Stimulated activated CD8-positive, alpha-beta memory T cell treated with anti-CD3 and anti-CD28 coated beads, Interleukin-4, amount 100 ng/mL, for 4 hours (primary cell): ENCODE data around the gene DOCK6.

Experiments
- DNase-seq, 2 donors: peaks; one replicate each; pipeline ENCODE4 v3.0.0-alpha.2; 2020; ENCODE audit warnings: low read depth in 2 of 2, low spot score in 1 of 2

Gene DOCK6

DNA sequence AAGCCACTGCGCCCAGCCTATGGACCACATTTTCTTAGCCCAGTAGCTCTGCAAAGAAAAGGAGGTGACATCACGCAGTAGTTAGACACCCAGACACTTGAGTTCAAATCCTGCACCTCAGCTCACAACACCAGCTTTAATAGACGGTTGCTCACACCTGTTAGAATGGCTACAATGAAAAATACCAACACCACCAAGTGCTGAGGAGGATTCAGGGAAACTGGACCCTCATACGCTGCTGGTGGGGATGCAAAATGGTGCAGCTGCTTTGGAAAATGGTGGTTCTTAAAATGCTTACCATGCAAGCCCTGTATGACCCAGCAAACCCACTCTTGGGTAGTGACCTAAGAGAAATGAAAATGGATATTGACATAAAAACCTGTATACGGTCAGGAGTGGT lies 11.7 kb upstream of the DOCK6 start:
- DNase-seq = no peak

DNA sequence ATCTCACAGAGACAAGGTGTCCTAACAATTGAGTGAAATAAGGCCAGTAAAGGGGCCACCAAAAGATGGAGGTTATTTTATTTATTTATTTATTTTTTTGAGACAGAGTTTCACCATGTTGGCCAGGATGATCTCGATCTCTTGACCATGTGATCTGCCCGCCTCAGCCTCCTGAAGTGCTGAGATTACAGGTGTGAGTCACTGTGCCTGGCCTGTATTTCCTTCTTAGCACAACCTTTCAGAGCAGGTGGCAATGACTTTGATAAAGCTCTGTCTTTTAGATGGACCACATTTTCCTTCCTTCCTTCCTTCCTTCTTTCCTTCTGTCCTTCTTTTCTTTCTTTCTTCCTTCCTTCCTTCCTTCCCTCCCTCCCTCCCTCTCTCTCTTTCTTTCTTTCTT lies 11.0 kb upstream of the DOCK6 start:
- no peak for DNase-seq

DNA sequence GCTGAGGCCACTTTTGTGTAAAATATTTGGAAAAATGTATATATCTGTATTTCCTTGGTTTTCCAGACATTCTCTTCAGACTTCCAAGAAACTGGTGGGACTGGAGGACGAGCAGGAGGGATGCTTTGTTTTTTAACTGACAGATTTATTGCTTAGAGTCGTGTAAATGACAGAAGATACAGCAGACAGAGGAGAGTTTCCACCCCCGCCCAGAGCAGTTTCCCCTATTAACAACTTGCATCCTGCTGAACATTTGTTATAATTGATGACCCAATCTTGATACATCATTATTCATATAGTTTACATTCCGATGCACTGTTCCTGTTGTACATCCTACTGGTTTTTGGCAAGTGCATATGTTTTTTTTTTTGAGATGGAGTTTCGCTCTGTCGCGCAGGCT lies 7.1 kb upstream of the DOCK6 start:
- DNase-seq = no peak

DNA sequence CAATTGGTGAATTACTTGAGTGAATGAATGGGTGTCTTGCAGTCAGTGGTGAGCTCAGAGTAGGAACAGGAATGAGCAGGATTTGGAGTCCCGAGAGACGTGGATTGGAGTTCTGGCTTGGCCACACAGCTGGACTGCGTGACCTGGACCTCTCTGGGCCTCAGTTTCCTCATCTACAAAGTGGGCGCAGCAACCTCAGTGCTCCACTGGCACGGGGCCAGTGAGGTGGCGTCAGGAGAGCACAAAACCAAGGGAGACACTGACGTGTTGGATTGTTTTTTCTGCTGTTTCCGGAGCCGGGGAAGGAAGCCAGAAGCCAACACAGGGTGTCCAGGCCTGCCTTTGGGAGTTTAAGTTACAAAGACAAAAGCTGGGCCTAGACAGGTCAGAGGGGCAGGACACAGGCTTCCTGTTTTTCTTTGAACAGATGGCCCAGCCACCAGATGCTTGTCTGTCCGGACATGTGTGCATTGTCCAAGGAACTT lies 6.5 kb upstream of the DOCK6 start:
- DNase-seq = no peak

DNA sequence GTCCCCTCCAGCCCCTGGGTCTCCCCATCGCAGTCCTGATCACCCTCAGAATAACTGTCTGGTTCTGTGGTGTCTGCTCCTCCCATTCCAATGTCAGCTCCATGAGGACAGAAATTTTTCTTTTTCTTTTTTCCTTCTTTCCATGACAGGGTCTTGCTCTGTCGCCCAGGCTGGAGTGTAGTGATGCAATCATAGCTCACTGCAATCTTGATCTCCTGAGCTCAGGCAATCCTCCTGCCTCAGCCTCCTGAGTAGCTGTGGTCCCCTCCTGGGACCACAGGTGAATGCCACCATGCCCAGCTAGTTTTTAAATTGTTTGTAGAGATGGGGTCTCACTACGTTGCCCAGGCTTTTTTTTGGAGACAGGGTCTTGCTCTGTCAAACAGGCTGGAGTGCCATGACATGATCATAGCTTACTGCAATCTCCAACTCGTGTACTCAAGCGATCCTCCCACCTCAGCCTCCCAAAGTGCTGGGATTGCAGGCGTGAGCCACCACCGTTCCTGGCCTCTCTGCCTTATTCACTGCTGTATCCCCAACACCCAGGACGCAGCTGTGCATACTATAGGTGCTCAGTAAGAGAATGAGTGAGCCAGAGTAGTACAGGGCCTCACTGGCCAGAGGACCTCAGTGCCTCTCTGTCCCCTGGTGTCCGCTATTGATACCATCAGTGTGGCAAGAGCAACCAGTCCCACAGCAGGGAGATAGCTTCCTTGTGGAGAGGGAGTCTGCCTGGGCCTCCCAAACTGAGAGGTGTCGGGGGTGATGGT lies 5.2 kb upstream of the DOCK6 start:
- no peak for DNase-seq

GRCh38 chr19:11265785-11266236 lies 3.5 kb upstream of the DOCK6 start:
- DNase-seq = no peak

DNA sequence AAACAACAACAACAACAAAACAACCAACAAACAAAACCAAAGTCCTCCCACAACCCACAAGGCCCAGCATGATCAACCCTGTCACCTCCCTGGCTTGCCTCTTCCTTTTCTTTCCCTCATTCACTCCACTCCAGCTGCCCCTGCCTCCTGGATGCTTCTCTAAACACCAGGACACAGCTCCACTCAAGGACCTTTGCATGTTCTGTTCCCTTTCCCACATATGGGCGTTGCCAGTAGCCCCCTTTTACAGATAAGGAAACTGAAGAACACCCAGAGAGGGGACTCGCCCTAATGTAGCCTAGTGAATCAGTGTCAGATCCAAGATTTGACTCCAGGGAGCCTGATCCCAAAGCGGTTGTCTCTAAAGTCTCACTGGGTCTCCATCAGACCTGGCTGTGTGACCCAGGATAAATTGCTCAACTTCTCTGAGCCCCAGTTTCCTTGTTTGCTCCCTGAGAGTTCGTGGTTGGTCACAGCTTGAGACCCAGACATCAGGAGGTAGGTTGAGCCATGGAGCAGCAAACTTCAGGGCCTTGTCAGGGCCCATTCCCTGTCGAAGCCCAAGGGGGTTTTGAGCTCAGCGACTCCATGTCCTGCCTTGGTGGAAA lies 3.0 kb upstream of the DOCK6 start:
- no peak for DNase-seq

- no peak for DNase-seq
Observed at GRCh38 chr19:11264452-11265176, 2.3 kb upstream of the DOCK6 start.

- no peak for DNase-seq
Observed at GRCh38 chr19:11263726-11264125, 1.4 kb upstream of the DOCK6 start.

GRCh38 chr19:11261431-11261970 lies 823 bp downstream of the DOCK6 start:
- DNase-seq = no peak

DNA sequence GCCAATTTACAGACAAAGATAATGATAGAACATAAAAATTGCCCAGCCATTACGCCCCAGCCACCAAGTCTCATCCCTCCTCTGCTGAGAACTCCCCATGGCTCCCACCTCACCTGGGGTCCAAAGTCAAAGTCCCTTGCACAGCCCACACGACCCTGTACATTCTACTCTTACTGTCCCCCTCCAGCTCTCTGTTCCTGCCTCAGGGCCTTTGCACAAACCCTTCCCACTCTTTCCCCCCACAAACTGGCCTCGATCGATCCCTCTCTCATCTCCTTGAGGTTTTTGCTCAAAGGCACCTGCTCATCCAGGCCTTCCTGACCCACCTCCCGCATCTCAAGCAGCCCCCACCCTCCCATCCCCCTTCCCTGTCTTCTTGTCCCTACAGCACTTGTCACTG lies 1.3 kb downstream of the DOCK6 start:
- DNase-seq = no peak

DNA sequence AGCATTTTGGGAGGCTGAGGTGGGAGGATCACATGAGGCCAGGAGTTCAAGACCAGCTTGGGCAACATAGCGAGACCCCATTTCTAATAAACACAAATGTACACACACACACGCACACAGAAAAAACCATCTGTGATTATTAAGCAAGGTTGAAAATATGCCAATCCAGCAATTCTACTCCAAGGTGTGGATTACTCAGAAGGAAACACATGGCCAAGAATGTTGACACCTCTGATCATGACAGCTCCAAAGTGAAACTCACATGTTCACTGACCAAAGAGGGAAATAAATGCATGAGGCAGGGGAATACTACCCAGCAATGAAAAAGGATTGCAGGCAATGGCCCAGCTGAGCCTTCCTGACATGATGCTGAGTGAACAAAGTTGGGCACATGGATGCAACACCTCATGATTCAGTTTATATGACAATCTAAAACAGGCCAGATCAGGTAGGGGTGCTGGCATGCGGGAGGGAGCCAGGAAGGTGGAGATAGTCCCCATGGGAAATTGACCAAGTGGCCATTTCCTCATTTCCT lies 4.4 kb downstream of the DOCK6 start:
- DNase-seq = no peak

DNA sequence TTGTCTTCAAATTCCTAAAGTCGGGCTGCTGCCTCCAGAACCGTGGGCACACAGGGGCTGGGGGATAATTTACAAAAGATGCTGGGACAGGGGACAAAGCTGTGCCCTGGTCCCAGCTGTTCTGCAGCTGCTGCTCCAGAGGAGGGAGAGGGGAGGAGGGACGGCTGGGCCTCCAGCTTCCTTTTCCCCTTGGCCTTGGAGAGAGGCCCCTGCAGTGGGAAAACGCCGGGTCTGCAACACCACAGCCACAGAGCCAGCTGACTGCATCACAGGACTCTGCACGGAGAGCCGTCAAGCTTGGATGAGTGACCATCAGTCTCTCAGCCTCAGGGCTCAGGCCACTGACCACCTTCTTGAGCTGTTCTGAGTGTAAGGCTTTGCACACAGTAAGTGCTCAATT lies 6.1 kb downstream of the DOCK6 start:
- DNase-seq = no peak

GRCh38 chr19:11254666-11255065 lies 7.7 kb downstream of the DOCK6 start:
- DNase-seq = no peak

DNA sequence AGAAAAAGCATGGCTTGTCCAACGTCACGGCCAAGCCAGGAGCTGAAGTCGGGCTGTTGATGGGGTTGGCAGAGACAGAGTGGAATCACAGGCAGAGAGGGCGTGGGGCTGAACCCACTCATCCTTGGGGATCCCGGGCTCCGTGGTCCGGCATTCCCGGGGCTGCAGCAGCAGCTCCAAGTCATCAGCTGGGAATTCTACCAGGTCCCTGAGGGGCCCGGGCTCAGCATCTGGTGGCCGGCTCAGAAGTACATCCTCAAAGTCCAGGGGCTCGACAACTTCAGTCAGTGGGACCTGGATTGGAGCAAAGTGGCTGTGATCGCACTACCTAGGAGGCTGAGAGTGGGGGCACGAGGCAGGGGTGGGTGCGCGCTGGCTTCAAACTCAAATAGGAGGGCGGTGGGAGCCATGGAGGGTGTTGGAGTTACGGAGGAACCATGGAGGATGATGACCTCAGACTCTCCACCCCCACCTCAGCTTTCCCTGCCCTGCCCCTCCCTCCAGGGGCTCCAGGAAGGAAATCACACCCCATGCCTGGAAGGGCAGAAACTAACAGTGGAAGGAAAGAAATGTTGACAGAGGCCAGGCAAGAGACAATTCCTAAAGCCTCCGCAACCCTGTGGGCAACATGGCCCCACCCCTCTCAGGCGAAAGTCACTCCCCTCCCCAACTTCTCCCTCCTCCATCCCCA lies 9.5 kb downstream of the DOCK6 start:
- DNase-seq = no peak

DNA sequence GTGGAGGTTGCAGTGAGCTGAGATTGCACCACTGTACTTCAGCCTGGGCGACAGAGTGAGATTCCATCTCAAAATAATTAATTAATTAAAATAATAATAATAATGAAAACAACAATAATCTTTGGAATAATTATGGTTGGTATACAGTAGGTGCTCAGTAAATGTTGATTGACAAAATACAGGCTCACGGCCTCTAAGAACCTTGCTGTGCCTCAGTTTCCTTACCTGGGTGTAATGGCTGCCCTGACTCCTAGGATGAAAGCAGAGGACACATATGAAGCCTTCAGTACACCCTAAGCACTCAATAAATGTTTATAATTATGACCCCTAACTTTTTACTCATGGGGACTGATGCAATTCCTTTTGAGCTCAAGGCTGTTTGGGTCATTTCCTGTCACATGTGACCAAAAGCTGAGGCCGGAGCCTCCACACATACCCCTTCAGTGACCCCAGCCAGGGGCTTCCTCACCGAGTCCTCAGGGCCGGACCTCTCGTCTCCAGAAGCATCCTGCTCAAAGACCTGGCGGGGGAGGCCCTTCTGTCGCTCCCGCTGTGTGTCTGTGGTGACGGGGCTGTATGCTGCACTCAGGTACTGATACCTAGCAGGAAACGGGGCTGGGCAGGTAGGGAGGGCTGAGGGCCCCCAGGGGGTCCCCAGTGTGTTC lies 10.5 kb downstream of the DOCK6 start:
- no peak for DNase-seq

DNA sequence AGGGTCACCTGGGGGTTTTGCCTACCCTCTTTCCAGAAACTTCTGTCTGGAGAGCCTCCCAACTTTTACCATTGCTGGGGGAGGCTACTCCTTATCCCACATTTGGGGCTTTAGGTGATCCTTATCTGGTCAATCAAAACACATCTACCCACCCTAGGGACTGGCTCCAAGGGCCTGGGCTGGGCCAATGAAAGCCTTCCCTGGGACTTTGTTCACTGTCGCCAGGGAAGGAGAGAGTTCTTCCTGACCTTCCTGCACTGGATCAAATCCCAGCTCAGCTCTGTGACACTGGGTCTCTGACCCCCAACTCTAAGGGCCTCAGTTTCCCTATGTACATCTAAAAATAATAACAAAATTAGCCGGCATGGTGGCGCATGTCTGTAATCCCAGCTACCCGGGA lies 11.1 kb downstream of the DOCK6 start:
- no peak for DNase-seq

DNA sequence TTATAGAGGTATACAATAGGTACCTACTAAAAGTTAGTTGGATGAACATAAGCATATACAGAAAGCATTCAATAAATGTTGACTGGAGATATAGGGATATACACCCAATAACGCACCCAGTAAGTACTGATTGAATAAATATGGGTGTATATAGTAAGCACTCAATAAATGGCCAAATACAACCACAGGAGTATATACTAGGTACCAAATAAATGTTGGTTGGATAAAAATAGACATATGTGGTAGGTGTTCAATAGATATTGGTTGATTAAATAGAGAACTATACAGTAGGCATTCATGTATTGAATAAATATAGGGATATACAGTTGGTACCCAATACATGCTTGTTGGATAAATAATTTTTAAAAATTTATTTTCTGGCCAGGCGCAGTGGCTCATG lies 13.5 kb downstream of the DOCK6 start:
- DNase-seq = no peak

GRCh38 chr19:11247934-11248333 lies 14.4 kb downstream of the DOCK6 start:
- DNase-seq = no peak

- DNase-seq = no peak
Observed at GRCh38 chr19:11247391-11247790, 14.9 kb downstream of the DOCK6 start.
